ENCODE data around the gene LIPN.

DNA sequence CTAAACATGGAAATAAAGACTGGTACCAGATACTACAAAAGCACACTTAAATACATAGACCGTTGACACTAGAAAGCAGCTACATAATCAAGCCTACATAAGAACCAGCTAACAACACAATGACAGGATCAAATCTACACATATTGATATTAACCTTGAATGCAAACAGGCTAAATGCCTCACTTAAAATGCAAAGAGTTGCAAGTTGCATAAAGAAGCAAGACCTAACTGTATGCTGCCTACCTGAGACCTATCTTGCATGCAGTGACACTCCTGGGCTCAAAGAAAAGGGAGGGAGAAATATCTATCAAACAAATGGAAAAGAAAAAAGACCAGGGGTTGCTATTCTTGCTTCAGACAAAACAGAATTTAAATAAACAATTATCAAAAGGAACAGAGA lies 14.2 kb upstream of the LIPN start:
- TF ChIP-seq, protein P1, sequence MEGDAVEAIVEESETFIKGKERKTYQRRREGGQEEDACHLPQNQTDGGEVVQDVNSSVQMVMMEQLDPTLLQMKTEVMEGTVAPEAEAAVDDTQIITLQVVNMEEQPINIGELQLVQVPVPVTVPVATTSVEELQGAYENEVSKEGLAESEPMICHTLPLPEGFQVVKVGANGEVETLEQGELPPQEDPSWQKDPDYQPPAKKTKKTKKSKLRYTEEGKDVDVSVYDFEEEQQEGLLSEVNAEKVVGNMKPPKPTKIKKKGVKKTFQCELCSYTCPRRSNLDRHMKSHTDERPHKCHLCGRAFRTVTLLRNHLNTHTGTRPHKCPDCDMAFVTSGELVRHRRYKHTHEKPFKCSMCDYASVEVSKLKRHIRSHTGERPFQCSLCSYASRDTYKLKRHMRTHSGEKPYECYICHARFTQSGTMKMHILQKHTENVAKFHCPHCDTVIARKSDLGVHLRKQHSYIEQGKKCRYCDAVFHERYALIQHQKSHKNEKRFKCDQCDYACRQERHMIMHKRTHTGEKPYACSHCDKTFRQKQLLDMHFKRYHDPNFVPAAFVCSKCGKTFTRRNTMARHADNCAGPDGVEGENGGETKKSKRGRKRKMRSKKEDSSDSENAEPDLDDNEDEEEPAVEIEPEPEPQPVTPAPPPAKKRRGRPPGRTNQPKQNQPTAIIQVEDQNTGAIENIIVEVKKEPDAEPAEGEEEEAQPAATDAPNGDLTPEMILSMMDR (IDR thresholded peaks at IDR 0.05; ENCODE audit: low read depth, low read length, poor library complexity, severe bottlenecking), result no peak
- no peak for TF ChIP-seq EZH2phosphoT487 (IDR thresholded peaks at IDR 0.05; ENCODE audit: borderline replicate concordance, low read length)
